Cerebellar nuclear complex (tissue), 1 donor: ENCODE measurements around the gene PPAN.

Source experiments
- DNase-seq, 2 experiments: peaks; one replicate each; lab custom pipeline; 2025; lab: John Stamatoyannopoulos, UW

Gene PPAN

GRCh38 chr19:10106100-10106936 is at the start of gene PPAN:
TSS of gene PPAN (plus strand) at chr19:10106362. CDS start at chr19:10106395, 33 bp downstream.
- DNase-seq: peak; percentile 92 to 94

- no peak for DNase-seq
Measured at GRCh38 chr19:10061717-10062310, 44.3 kb upstream of the PPAN start.

- DNase-seq: no peak
Measured at GRCh38 chr19:10068205-10068604, 38.0 kb upstream of the PPAN start.

GRCh38 chr19:10069046-10069445 is 37.1 kb upstream of the PPAN start:
- no peak for DNase-seq

GRCh38 chr19:10070730-10071446 is 35.3 kb upstream of the PPAN start:
- DNase-seq: no peak

- no peak for DNase-seq
Measured at GRCh38 chr19:10074153-10074552, 32.0 kb upstream of the PPAN start.

- no peak for DNase-seq
Measured at GRCh38 chr19:10076535-10076934, 29.6 kb upstream of the PPAN start.

GRCh38 chr19:10078329-10078728 is 27.8 kb upstream of the PPAN start:
- no peak for DNase-seq

GRCh38 chr19:10079031-10079453 is 27.1 kb upstream of the PPAN start:
- no peak for DNase-seq

GRCh38 chr19:10083911-10084310 is 22.3 kb upstream of the PPAN start:
- DNase-seq: no peak

- DNase-seq: no peak
Measured at GRCh38 chr19:10084803-10085202, 21.4 kb upstream of the PPAN start.

GRCh38 chr19:10085641-10086590 is 20.2 kb upstream of the PPAN start, which contains the start of gene SHFL:
TSS of gene SHFL (plus strand) at chr19:10086317. CDS start at chr19:10086428, 111 bp downstream.
- DNase-seq: no peak

GRCh38 chr19:10086591-10087192 is 19.5 kb upstream of the PPAN start:
- no peak for DNase-seq

GRCh38 chr19:10087296-10088061 is 18.7 kb upstream of the PPAN start:
- DNase-seq: no peak

- no peak for DNase-seq
Measured at GRCh38 chr19:10088949-10089554, 17.1 kb upstream of the PPAN start.

- no peak for DNase-seq
Measured at GRCh38 chr19:10089801-10090375, 16.3 kb upstream of the PPAN start.

- DNase-seq: no peak
Measured at GRCh38 chr19:10091370-10091687, 14.8 kb upstream of the PPAN start.

GRCh38 chr19:10091895-10092641 is 14.1 kb upstream of the PPAN start:
- no peak for DNase-seq
